ENCODE measurements around the gene ZBTB44.
"Not testable (repeated sequence)": the region's sequence is repeated elsewhere in the genome, so short reads cannot be mapped to it uniquely, and the experiment has no call there.

The ZBTB44 gene

DNA sequence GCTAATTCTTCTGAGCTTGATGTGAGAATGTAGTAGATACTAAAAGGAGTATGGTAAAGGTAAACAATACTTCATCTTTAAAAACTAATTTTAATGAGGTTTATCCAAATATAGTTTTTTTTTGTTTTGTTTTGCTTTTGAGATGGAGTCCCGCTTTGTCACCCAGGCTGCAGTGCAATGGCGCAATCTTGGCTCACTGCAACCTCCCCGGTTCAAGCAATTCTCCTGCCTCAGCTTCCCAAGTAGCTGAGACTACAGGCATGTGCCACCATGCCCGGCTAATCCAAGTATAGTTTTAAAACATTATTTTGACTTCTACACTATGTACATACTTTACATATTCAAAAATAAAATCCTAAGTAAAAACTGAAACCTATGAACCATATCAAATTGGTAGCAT is 4.1 kb downstream of the ZBTB44 start:
- no peak for DNase-seq

DNA sequence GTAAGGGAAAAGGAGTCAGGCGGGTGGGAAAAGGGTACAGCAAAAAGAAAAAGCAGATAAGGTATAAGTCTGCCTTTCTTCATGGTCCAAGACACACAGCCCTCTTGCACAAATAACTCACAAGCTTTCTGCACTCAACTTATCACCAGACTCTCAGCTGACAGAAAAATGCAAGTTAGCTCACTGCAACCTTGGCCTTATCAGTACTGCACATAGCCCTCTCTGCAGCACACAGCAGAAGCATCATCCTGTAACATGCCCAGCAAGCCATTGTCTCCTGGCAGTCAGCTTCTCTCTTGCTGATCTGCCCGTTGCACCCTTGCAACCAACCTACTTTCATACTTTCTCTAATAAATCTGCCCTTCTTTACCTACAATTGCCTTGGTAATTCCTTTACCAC is 5.8 kb downstream of the ZBTB44 start:
- DNase-seq: no peak

DNA sequence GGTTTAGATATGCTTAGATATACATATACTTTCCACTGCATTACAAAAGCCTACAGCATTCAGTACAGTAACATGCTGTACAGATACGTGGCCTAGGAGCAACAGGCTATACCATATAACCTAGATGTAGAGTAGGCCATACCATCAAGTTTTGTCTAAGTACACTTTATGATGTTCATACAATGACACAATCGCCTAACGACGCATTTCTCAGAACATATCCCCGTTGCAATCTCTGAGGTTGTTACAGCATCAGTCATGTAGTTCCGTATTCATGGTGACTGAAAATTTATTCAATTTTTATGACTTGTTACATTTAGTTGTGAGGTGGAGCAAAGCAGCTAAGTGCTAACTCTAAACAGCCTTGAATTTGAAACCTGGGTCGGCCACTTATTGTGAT is 6.7 kb downstream of the ZBTB44 start:
- no peak for DNase-seq

DNA sequence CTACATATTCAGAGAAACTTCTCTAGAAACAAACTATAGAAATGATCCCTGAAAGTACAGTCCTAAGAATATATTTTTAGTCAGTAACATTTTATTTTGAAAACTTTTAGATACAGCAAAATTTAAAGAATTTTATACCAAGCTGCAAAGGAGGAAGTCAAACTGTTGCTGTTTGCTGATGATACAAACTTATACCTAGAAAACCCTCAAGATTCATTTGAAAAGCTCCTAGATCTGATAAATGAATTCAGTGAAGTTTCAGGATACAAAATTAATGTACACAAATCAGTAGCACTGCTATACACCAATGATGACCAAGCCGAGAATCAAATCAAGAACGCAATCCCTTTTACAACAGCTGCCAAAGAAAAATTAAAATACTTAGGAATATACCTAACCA is 10.1 kb downstream of the ZBTB44 start:
- DNase-seq: no peak

DNA sequence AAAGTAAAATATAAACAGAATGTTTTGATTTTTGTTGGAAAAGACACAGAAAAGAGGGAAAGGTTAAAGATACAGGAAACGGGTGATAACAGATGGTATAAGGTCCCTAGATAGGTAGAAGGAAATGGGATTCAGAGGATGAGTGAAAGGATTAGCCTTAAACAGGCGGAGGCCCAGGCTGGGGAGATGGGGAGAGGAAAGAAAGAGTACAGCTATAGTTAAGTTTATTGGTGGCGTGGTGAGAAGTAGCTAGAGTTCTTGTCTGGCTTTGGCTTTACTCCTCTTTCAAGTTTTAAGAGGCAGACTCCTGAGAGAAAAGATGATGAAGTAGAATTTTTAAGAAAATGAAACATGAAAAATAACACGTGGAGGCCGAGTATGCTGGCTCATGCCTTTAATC is 13.7 kb downstream of the ZBTB44 start:
- no peak for DNase-seq

DNA sequence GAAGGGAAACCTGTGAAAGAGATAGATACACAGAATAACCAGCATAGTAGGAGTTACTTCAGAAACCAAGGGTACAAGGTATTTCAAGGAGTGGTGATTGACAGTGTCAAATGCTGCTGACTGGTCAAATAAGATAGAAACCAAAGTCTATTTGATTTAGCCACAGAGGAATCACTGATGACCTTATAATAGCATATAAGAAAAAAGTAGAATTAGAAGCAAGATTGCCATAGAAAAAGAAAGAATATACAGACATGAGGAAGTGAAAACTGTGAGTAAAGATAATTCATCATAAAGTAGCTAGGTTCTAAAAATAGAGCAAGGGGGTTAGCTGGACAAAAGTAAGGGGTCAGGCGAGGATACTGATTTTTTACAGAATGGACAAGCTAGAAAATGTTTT is 14.2 kb downstream of the ZBTB44 start:
- DNase-seq: no peak

DNA sequence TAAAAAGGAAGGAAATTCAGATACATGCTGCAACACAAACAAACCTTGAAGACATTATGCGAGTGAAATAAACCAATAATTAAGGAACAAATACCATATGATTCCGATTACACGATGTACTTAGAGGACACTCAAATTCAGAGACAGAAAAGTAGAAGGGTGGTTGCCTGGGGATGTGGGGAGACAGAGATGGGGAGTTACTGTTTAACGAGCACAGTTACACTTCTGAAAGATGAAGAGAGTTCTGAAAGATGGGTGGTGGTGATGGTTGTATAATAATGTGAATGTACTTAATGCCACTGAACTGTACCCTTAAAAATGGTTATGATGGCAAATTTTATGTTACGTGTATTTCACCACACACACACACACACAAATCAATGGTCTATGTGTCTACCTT is 14.7 kb downstream of the ZBTB44 start:
- DNase-seq: no peak

DNA sequence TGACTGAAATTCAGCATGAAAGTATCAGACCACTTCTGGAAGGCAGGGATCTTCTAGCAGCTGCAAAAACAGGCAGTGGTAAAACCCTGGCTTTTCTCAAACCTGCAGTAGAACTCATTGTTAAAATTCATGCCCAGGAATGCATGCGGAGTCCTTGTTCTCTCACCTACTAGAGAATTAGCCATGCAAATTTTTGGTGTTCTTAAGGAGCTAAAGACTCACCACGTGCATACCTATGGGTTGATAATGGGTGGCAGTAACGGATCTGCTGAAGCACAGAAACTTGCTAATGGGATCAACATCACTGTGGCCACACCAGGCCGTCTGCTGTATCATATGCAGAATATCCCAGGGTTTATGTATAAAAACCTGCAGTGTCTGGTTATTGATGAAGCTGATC is 19.1 kb downstream of the ZBTB44 start:
- no peak for DNase-seq

DNA sequence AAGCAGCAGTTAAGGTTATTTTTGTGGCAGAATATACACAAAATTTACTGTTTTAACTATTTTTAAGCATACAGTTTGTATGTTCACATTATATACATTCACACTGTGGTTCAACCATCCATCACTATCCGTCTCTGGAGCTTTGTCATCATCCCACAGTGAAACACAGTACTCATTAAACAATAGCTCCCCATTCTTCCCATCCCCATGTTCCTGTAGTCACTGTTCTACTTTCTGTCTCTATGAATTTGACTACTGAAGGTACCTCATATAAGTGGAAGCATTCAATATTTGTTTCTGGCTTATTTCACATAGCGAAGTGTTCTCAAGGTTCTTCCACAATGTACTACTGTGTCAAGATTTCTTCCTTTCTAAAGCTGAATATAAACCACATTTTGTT is 32.6 kb downstream of the ZBTB44 start:
- DNase-seq: no peak

DNA sequence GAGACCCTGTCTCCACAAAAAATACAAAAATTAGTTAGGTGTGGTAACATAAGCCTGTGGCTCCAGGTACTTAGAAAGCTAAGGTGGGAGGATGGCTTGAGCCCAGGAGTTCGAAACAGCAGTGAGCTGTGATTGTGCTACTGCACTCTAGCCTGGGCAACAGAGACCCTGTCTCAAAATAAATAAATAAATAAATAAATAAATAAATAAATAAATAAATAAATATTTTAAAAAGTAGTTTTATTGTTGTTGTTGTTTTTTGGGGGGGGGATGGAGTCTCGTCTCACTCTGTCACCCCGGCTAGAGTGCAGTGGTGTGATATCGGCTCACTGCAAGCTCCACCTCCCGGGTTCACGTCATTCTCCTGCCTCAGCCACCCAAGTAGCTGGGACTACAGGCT is 33.4 kb downstream of the ZBTB44 start:
- not testable (repeated sequence) for DNase-seq

DNA sequence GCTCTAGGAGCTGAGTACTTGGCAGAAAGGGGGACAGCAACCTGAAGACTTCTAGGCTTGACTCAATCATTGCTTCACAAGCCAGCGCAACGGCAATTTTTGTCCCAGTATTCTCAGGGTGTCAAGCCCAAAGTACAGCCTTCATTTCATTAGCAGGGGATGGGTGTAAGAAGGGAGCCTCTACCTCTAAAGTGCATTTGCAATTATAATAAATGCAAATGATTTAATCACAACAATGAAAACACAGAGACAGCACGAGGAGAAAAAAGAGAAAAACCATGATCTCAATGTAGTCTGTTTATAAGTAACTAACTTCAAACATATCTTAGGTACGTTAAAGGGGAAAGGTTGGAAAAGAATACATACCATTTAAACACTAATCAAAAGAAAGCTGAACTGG is 34.7 kb downstream of the ZBTB44 start:
- no peak for DNase-seq

DNA sequence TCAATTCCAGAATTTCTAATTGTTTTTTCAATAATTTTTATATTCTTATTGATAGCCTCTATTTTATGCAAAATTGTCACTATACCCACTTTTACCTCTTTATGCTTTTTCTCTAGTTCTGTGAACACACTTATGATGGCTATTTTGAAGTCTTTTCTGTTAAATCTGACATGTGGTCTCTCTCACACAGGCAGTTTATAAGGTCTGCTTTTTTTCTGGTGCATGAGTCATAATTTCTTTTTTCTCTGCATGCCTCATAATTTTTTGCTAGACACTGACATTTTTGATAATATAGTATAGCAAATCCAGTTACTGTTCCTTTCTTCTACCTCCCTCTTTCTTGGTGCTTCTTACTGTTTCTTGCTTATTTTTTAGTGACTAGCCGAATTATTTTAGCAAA is 36.0 kb downstream of the ZBTB44 start:
- no peak for DNase-seq

DNA sequence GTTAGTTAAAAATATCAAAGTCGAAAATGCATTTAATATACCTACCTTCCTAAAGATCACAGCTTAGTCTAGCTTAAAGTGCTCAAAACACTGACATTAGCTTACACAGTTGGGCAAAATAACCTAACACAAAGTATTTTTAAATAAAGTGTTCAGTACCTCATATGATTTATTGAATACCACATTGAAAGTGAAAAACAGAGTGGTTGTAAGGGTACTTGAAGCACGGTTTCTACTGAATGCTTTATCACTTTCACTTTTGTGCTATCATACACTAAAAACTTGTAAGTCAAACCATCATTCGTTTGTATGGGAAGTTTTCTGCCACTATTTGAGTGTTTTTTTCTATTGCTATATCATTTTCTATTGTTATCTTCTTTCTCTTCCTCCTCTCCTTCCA is 36.6 kb downstream of the ZBTB44 start:
- DNase-seq: no peak

DNA sequence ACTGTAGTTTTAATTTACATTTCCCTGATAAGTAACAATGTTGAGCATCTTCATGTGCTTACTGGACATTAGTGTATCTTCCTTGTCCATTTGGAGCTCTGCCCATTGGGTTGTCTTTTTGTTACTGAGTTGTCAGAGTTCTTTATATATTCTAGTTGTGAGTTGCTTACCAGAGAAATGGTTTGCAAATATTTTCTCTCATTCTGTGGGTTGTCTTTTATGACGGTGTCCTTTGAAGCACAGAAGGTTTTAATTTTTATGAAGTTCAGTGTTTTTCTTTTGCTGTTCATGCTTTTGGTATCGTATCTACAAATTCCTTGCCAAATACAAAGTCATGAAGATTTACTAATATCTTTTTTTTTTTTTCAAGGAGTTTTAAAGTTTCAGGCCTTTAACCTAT is 42.4 kb downstream of the ZBTB44 start:
- no peak for DNase-seq

DNA sequence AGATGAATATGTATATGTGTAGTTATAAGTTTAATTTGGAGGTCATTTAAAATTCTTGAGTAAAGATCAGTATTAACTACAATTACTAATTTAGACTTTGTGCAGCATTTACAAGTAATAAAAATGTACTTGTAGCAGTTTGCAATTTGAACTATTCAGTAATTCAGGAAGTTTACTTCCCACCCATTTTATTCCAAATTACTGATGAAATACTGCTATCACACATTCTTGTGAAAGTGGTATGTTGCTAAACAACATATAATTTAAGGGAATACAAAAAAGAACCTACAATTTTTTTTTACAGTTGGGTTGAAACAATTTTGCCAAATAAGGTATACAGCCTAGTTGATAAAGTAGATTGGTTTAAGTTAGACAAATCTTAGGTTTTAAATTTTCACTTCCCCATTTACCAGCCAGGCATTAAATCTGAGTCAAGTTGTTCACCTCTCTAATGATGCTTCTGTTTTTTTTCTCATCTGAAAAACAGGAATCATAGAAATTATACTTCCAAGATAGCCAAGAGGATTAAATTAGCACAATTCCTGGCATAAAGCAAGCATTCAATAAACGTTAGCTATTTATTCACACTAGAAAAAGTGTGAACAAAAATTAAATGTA is 45.3 kb downstream of the ZBTB44 start:
- no peak for DNase-seq

DNA sequence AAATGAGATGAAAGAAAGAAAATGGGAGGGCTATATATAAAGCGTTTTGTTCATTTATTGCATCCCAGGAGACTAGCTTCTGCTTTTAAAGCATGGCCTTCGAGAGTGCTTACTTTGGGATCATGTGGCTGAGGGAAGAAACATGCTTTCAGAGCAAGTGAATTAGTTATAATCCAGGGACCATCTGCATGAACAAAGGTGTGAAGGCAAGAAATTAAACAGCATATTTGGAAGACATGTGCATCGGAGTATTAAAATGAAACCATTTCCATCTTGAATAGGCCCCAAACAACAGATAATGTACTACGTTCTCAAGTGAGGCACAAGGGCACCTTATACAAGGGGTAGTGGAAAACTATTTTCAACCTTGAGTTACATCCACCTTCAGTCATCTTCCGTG is 51.4 kb downstream of the ZBTB44 start:
- DNase-seq: no peak

DNA sequence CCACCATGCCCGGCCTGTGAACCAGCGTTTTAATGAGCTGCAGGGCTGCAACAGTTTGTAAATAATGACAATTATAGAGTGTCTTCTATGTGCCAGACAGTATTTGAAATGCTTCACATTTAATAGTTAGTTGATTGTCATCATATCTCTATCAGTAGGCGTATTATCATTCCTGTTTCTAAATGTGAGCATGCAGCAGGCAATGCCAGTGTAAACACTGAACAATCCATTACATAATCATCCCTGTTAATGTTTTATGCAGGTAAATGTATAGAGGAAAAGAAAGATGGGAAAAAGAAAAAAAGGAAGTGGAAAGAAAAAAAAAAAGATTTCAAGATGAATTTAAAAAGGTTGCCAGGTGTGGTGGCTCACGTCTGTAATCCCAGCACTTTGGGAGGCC is 52.3 kb downstream of the ZBTB44 start:
- DNase-seq: no peak

DNA sequence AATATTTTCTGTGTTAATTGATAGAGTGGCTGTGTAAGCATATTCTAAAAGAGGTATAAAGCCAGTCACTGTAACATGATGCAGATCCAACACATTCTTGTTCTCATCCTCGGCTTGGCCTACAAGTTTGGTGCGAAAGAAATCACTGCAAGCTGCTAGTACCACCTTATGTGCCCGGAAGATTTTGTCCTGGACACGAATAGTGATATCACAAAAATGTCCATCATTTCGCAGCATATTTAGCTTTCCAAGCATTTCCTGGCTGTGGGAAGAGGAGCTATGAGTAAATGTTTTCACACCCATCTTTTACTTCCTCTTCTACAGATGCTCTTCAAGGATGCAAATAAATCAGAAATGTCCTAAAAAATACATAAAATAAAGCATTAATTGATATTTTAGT is 53.1 kb downstream of the ZBTB44 start:
- no peak for DNase-seq

DNA sequence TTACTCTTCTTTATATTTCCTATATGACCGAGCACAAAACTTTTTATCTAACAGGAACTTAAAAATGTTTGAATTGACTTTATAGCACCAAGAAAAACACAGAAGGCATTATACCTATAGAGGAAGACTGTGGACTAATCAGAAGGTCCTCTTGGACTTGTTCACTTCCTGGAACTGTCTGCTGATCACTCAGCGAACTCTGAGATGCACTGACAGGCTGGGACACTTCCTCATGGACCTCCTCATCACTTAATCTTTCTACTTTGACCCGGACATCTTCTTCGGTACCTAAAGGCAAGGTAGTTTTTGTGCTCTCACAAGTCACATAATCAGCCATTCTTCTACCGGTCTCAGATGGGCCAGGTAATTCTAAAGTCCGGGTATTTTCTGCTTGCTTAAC is 54.0 kb downstream of the ZBTB44 start:
- no peak for DNase-seq

DNA sequence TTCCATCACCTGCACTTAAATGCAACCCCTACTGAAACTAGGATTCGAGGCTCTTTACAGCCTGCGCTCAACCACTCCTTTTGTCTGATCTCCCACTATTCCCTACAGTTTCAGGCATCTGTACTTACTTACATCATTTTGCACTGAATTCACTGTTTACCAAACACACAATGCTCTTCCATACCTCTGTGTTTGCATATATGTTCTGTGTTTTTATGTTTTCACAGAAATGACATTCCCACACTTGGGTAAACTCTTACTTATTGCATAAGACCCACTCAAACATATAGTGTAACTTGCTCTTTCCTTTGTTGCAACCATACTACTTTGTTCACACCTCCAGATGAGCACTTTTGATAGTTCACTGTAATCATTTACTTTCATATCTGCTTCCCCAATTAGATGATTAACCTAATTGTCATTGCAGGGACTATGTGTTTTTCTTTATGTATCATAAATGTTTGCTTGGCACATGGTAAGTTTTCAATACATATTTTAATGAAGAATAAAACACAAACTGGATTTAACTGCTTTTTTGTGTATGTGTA is 54.6 kb downstream of the ZBTB44 start:
- DNase-seq: no peak

DNA sequence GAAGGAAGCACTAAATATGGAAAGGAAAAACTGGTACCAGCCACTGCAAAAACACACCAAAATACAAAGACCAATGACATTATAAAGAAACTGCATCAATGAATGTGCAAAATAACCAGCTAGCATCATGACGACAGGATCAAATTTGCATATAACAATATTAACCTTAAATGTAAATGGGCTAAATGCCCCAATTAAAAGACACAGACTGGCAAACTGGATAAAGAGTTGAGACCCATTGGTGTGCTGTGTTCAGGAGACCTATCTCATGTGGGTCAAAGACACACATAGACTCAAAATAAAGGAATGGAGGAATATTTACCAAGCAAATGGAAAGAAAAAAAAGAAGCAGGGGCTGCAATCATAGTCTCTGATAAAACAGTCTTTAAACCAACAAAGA is 63.0 kb downstream of the ZBTB44 start:
- not testable (repeated sequence) for DNase-seq

DNA sequence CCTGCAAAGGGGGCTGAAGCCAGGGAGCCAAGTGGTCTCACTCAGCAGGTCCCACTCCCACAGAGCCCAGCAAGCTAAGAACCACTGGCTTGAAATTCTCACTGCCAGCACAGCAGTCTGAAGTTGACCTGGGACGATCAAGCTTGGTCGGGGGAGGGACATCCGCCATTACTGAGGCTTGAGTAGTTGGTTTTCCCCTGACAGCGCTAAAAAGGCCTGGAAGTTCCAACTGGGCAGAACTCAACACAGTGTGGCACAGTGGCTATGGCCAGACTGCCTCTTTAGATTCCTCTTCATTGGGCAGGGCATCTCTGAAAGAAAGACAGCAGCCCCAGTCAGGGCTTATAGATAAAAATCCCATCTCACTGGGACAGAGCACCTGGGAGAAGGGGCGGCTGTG is 64.8 kb downstream of the ZBTB44 start:
- not testable (repeated sequence) for DNase-seq

DNA sequence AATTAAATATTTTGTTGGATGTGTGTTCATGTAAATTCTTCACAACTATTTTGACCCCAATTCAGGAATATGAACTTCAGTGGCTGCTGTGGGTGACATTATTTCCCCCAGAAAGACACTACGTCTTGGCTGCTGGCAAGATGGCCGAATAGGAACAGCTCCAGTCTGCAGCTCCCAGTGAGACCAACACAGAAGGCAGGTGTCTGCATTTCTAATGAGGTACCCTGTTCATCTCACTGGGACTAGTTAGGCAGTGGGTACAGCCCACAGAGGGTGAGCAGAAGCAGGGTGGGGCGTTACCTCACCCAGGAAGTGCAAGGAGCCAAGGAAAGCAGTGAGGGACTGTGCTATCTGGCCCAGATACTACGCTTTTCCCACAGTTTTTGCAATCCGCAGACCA is 65.3 kb downstream of the ZBTB44 start:
- no peak for DNase-seq

DNA sequence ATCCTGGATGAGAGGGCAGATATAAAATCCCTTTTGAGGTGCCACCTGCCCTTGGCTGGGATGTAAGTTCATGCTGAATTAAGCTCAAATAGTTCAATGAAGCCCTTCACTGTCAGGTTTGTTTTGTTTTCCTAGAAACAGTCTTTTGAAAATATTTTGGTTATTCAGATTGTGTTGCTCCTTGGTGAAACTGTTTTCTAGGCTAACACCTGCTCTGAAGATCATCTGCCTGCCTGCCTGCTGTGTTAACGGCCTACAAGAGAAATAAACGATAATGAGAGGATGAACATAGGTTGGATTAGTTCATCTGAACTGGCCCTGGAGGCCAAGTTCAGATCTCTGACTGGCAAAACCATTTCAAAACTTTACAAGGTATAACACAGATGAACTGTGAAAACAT is 67.4 kb downstream of the ZBTB44 start:
- no peak for DNase-seq

DNA sequence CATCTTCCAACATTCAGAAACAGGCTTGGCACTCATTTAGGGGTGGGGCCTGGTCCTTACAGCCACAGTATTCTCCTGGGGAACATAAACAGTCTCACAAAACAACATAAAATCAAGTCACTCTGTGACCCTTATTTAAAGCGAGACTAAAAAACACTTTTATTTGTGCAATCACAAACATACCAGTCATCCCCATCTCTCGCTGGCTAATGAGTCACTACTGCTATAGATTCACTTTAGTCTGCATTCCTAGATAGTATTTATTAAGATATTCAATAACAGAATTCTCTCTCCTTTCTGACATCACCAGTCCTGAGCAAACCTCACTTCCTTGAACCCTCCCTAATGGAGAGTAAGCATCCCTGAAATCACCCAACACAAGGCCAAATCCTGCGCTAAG is 68.0 kb downstream of the ZBTB44 start:
- DNase-seq: no peak

DNA sequence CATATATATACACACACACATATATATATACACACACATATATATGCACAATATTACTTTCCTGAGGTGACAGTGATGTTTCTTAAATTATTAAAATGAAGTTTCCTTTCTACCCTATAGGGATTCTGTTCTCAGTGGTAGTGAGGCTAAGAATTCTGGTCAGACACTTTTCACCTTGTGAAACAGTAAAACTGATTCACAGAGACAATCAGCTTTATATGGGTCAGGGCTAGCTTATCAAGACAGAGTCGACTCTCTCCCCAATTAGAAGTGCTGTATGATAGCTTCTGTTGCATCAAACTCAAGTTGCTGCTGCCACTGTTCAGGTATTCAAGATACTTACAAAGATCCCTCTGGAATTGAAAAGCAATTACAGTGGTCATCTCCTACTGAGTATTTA is 68.4 kb downstream of the ZBTB44 start:
- DNase-seq: no peak

Data from cortex of kidney (tissue), 1 donor.